Measurements from ENCODE around the gene USP3.

The USP3 gene

GRCh38 chr15:63497642-63498467 is 6.5 kb upstream of the USP3 start:
- DNase-seq, result no peak

- DNase-seq, result no peak
These were observed 5.2 kb upstream of the USP3 start for GRCh38 chr15:63499175-63499549.

- no peak for DNase-seq
These were observed 4.8 kb upstream of the USP3 start for GRCh38 chr15:63499611-63500010.

- no peak for DNase-seq
These were observed 3.8 kb upstream of the USP3 start for GRCh38 chr15:63500265-63501250.

GRCh38 chr15:63501256-63502089 is 2.9 kb upstream of the USP3 start:
- DNase-seq, result peak; percentile 53

- peak; percentile 82 for DNase-seq
These were observed 2.1 kb upstream of the USP3 start for GRCh38 chr15:63502137-63502766.

GRCh38 chr15:63502843-63503738 is 1.3 kb upstream of the USP3 start:
- peak; percentile 49 for DNase-seq

- DNase-seq, result no peak
These were observed 600 bp upstream of the USP3 start for GRCh38 chr15:63503739-63504246.

GRCh38 chr15:63504979-63505841 is 817 bp downstream of the USP3 start:
- DNase-seq, result peak; percentile 75

- no peak for DNase-seq
These were observed 1.4 kb downstream of the USP3 start for GRCh38 chr15:63505842-63506222.

GRCh38 chr15:63506537-63507035 is 2.2 kb downstream of the USP3 start:
- DNase-seq, result no peak

GRCh38 chr15:63507878-63508818 is 3.8 kb downstream of the USP3 start:
- no peak for DNase-seq

GRCh38 chr15:63509056-63509954 is 4.9 kb downstream of the USP3 start:
- DNase-seq, result no peak

- DNase-seq, result peak; percentile 8
These were observed 5.9 kb downstream of the USP3 start for GRCh38 chr15:63509955-63510940.

GRCh38 chr15:63512148-63512547 is 7.8 kb downstream of the USP3 start:
- DNase-seq, result no peak

- no peak for DNase-seq
These were observed 8.9 kb downstream of the USP3 start for GRCh38 chr15:63513271-63513670.
